AG08395 (cell line): ENCODE measurements around the gene NOL3.

Experiments
- DNase-seq: peaks from one replicate; pipeline ENCODE4 v3.0.0; 2012; ENCODE audit warnings: mixed read lengths, low spot score

NOL3 gene

DNA sequence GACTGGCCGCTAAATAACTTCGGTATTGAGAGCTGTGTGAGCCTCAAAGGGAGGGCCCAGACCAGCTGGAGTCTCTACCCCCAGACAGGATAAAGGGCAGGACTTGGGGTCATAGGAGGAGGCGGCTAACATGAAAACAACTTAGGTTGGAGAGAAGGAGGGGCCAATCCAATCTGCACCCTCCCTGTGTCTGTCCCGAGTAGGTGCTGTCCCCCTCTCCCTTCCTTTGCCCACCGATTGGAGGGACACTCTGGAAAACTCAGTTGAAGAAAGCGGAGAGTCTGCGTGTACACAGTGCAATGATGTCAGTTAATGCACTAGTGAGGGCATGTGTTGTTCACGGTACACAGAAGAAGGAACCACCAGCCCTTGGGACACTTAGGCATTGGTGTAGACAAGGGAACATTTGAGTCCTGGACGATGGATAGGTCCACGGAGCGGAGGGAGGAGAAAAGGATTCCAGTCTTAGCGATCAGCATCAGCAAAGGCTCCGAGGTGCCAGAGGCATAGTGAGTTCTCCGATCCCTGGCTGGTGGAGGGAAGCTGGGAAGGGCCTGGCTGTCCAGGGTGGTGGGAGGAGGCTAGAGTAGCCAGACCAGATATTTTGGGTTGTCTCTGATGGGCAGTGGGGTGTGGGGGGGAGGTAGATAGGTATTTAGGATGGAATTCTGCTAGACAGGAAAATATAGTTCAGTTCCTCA is 761 bp downstream of the NOL3 start:
- no peak for DNase-seq

GRCh38 chr16:67173323-67173722 is 3.0 kb downstream of the NOL3 start:
- no peak for DNase-seq

DNA sequence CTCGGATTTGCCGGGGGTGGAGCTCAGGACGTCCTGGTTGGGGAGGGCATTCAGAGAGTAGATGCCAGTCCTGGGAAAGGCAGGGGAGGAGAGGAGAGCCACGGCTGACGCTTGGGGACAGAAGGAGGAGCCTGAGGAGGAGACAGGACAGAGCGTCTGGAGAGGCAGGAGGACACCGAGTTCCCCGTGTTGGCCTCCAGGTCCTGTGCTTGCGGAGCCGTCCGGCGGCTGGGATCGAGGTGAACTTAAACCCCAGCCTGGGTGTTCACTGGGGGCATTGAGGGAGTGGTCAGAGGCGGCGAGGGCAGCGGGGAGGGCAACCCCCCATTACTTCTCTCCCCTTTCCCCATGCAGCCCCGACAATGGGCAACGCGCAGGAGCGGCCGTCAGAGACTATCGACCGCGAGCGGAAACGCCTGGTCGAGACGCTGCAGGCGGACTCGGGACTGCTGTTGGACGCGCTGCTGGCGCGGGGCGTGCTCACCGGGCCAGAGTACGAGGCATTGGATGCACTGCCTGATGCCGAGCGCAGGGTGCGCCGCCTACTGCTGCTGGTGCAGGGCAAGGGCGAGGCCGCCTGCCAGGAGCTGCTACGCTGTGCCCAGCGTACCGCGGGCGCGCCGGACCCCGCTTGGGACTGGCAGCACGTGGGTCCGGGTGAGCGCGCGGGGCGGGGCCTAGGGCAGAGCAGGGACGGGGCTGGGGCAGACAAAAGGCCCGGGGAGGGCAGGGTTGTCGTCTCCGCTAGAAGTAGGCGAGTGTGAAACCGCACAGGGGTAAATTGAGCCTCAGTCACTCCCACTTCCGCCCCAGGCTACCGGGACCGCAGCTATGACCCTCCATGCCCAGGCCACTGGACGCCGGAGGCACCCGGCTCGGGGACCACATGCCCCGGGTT is 3.7 kb downstream of the NOL3 start:
- peak; percentile 82 for DNase-seq

- DNase-seq: no peak
Observed at GRCh38 chr16:67174706-67175231, 4.4 kb downstream of the NOL3 start.

- no peak for DNase-seq
Observed at GRCh38 chr16:67176662-67177061, 6.3 kb downstream of the NOL3 start.

GRCh38 chr16:67177743-67178699 is 7.7 kb downstream of the NOL3 start:
- peak; percentile 56 for DNase-seq

GRCh38 chr16:67179421-67180080 is 9.2 kb downstream of the NOL3 start:
- DNase-seq: no peak

GRCh38 chr16:67180166-67180565 is 9.8 kb downstream of the NOL3 start:
- DNase-seq: no peak

DNA sequence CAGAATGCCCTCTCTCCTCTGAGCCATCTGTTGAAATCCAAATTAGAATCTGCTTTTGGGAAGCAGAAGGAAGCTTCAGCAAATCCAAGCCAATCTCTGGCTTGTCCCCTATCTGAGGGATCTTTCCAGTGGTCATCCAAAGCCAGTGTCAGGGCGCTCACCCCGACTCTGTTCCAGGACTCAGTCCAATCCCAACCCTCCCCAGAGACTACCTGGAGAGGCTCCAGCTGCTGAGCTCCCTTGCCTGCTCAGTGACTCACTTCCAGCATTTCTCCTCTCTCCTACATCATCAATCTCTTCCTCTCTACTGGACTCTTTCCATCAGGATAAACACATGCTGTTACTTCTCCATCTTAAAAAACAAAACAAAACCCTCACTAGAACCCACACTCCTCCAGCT is 11.0 kb downstream of the NOL3 start:
- DNase-seq: peak; percentile 80

GRCh38 chr16:67182288-67182687 is 11.9 kb downstream of the NOL3 start:
- no peak for DNase-seq

- DNase-seq: no peak
Observed at GRCh38 chr16:67183284-67183626, 12.9 kb downstream of the NOL3 start.

- DNase-seq: peak; percentile 99
Observed at GRCh38 chr16:67183627-67184452, 13.5 kb downstream of the NOL3 start, which contains the start of gene MATCAP1. Gene MATCAP1, minus strand, starts transcription at chr16:67183963. Its CDS starts 3,353 bp downstream, at chr16:67180610.

DNA sequence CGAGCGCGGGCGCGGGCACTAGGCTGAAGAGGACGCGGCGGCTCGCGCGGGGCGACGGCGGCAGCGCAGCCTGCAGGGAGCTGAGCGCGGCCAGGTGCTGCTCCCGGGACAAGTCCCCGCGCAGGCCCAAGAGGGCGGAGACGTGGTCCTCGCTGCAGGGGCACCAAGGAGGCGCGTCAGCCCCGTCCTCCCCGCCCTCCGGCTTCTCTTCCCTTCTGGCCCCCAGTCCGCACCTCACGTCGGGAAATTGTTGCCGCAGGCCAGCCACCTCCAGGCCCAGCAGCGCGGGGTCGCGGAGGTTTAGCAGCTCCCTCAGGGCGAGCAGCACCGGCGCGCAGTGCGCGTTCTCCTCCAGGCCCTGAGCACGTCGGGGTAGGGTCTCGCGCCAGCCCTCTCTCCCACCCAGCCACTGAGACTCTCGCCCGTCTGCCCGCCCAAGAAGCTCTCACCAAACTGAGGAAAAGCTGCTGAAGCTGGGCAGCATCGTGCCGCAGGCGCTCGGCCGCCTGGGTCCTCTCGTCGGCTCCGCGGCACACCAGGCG is 14.2 kb downstream of the NOL3 start:
- no peak for DNase-seq

- DNase-seq: peak; percentile 80
Observed at GRCh38 chr16:67184995-67185650, 14.8 kb downstream of the NOL3 start.

DNA sequence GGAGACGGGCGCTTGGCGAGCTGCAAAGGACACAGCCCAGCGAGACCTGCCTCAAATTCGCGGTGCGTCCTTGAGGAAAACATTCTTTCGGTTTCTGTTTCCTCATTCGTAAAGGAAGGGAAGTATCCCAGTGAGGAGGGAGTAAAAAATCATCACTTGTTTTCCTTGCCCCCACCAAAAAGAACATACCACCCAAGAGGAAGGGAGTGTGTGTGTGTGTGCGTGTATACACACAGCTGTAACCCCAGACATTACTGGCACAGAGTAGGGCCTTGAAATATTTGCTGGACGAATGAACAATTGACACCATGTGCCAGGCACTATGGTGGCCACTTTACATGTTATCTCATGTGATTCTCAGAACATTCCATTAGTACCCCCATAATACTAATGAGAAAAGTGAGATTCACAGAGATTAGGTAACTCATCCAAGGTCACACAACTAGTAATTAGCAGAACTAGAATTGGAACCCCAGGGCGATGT is 15.4 kb downstream of the NOL3 start:
- DNase-seq: no peak

DNA sequence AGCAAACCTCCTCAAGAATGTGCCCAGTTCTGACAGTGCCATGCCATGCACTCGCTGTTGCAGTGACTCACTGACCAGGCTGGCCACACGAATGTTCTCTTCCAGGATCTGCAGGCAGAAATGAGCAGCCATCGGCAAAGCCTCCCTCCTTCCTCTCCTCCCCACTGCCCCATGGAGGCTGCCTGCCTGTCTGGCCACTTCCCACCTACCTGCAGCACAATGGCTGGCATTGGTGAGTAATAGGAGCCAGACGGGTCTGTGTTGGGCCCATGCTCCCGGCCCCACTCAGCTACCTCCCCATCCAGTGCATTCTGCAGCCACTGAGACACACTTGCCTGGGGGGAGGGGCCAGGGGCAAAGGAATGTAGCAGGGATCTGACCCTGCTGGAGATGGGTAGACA is 16.2 kb downstream of the NOL3 start:
- DNase-seq: peak; percentile 48

DNA sequence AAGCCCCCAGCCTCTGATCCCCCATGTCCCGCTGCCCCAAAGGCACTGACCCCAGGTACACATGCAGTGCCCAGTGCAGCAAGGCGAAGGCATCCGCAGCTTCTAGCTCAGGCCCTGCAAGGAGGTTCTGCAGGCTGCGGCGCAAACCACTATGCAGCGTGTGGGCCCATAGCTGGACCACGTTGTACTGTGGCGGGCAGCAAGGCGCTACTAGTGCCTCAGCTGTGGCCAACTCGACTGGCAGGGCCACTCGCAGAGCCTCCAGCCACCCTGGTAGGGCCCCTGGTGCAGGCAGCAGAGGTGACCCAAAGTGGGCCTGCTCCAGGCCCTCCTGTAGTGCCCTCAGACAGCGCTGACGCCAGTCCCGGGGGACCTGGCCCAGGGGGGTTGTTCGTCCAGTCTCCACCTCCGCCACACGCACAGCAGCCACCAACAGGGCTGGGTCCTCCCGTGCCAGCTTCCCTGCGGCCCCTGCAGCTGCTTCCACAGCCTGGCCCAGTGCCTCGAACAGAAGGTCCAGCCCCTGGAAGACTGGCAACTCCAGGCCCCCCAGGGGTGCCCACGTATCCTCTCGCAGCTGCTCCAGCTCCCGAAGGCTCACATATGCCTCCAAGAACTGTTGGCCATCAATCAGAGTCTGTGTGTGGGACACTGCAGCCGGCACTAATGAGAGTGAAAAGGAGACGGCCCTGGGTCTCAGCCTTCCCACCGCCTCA is 17.0 kb downstream of the NOL3 start:
- DNase-seq: no peak

DNA sequence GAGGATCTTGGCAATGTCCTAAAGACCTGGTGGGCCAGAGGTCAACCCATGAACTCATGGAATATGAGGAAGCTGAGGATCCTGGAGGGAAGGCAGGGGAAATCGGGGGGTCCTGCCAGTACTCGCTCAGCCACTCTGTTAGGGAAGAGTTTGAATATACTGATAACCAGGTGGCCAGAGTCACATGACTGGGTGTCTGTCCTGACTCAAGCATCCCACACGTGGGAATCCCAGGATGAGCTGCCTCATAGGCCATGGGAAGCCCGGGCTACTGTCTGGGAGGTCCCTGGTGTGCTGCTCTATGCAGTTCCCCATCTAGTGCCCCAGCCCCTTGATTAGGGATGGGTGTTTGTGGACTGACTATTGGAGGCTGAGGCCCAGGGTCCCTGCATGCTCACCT is 18.0 kb downstream of the NOL3 start:
- DNase-seq: no peak

DNA sequence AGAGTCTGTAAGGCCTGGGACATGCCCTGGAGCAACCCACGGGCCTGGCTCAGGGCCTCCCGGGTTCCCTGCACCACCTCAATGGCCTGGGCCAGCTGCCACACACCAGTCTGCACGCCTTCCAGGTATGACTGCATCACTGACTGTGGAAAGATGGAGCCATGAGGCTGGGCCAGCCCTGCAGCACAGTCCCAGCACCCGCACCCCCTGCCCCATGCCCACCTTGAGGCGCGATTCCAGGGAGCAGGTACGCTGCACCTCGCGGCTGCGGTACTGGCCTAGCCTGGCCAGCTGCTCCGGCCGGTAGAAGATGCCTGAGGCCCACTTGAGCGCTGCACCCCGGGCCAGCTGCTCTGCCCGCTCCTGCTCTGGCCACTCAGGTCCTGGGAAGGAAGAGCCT is 18.5 kb downstream of the NOL3 start:
- DNase-seq: no peak
